ENCODE measurements around the gene PLD4. TPM values are rescaled to one million over a fixed set of nuclear protein-coding genes. Genes with fewer than 3 reads are reported as not detected.
"Not testable (repeated sequence)": the region's sequence is repeated elsewhere in the genome, so short reads cannot be mapped to it uniquely, and the experiment has no call there.

The PLD4 gene
- total RNA-seq, 4 donors from 2014 or later: 1.7 to 4.1 TPM; not detected in 2

GRCh38 chr14:104898870-104899510 lies 25.7 kb upstream of the PLD4 start:
- Histone ChIP-seq H3K36me3 (peaks cover 0 to 16% (median 0%) of the 10 kb centered on the region in 3 donors), H3K9me3 (no peaks in the 10 kb centered on the region), H3K4me1 (no peaks in the 10 kb centered on the region), H3K27ac (no peak overlapping the region), H3K4me3 (no peak overlapping the region), H3K27me3 (no peaks in the 10 kb centered on the region)
- TF ChIP-seq, protein P1, sequence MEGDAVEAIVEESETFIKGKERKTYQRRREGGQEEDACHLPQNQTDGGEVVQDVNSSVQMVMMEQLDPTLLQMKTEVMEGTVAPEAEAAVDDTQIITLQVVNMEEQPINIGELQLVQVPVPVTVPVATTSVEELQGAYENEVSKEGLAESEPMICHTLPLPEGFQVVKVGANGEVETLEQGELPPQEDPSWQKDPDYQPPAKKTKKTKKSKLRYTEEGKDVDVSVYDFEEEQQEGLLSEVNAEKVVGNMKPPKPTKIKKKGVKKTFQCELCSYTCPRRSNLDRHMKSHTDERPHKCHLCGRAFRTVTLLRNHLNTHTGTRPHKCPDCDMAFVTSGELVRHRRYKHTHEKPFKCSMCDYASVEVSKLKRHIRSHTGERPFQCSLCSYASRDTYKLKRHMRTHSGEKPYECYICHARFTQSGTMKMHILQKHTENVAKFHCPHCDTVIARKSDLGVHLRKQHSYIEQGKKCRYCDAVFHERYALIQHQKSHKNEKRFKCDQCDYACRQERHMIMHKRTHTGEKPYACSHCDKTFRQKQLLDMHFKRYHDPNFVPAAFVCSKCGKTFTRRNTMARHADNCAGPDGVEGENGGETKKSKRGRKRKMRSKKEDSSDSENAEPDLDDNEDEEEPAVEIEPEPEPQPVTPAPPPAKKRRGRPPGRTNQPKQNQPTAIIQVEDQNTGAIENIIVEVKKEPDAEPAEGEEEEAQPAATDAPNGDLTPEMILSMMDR (IDR thresholded peaks at IDR 0.05): no peak
- TF ChIP-seq POLR2A (IDR thresholded peaks at IDR 0.05): no peak
- no peak for DNase-seq

DNA sequence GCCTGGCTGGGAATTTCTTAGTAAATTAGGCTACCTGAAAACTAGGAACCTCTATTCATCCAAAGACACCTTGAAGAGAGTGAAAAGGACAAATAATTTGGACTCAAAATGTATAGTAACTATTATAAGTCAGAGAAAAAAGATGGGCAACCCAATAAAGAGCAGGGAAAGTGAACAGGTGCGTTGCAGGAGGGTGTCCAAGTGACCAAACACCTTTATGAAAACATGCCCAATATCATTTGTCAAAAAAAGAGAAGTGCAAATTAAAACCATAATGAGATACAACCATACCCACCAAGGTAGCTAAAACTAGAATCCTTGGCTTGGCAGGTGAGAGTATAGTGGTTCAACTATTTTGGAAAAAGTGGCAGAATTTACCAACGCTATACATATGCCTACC lies 24.9 kb upstream of the PLD4 start:
- H3K27me3 ChIP-seq: no peaks in the 10 kb centered on the region
- no peaks in the 10 kb centered on the region for H3K4me1 ChIP-seq
- no peak for DNase-seq
- H3K4me3 ChIP-seq: no peak overlapping the region
- H3K9me3 ChIP-seq: no peaks in the 10 kb centered on the region
- no peak overlapping the region for H3K27ac ChIP-seq
- no peak for TF ChIP-seq POLR2A (IDR thresholded peaks at IDR 0.05)
- peaks cover 0 to 9% (median 0%) of the 10 kb centered on the region in 3 donors for H3K36me3 ChIP-seq

GRCh38 chr14:104900639-104901512 lies 23.8 kb upstream of the PLD4 start:
- Histone ChIP-seq H3K36me3 (no peaks in the 10 kb centered on the region), H3K27ac (no peak overlapping the region), H3K4me3 (no peak overlapping the region), H3K4me1 (no peaks in the 10 kb centered on the region), H3K9me3 (no peaks in the 10 kb centered on the region), H3K27me3 (no peaks in the 10 kb centered on the region)
- DNase-seq: no peak
- TF ChIP-seq POLR2A (IDR thresholded peaks at IDR 0.05): no peak
- TF ChIP-seq, protein P1 (IDR thresholded peaks at IDR 0.05): no peak

- DNase-seq: no peak
- H3K9me3 ChIP-seq: no peaks in the 10 kb centered on the region
- H3K27ac ChIP-seq: no peak overlapping the region
- no peaks in the 10 kb centered on the region for H3K4me1 ChIP-seq
- no peak for TF ChIP-seq POLR2A (IDR thresholded peaks at IDR 0.05)
- TF ChIP-seq, protein P1 (IDR thresholded peaks at IDR 0.05): no peak
- H3K4me3 ChIP-seq: no peak overlapping the region
- no peaks in the 10 kb centered on the region for H3K36me3 ChIP-seq
- H3K27me3 ChIP-seq: no peaks in the 10 kb centered on the region
Measured at GRCh38 chr14:104903990-104904389, 20.7 kb upstream of the PLD4 start.

- not testable (repeated sequence) for H3K9me3 ChIP-seq, H3K4me3 ChIP-seq, DNase-seq, H3K36me3 ChIP-seq, H3K27me3 ChIP-seq, H3K4me1 ChIP-seq, H3K27ac ChIP-seq
Measured at GRCh38 chr14:104904650-104905578, 19.8 kb upstream of the PLD4 start.

DNA sequence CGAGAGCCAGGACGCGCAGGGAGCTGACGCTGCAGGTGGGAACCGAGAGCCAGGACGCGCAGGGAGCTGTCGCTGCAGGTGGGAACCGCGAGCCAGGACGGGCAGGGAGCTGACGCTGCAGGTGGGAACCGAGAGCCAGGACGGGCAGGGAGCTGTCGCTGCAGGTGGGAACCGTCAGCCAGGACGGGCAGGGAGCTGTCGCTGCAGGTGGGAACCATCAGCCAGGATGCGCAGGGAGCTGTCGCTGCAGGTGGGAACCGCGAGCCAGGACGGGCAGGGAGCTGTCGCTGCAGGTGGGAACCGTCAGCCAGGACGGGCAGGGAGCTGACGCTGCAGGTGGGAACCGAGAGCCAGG lies 19.1 kb upstream of the PLD4 start:
- DNase-seq, H3K4me1 ChIP-seq, H3K9me3 ChIP-seq, H3K36me3 ChIP-seq, H3K4me3 ChIP-seq, H3K27me3 ChIP-seq, H3K27ac ChIP-seq: not testable (repeated sequence)

All from Peyer's patch (tissue), 4 donors.